ENCODE data around the gene CCSER2. TPM values are rescaled to one million over a fixed set of nuclear protein-coding genes. Genes with fewer than 3 reads are reported as not detected.

Gene CCSER2
- polyA plus RNA-seq, 3 donors: 7.4 to 23.3 (median 14.3) TPM

- no CpG with 5 or more reads among the region's 2 CpGs for WGBS (ENCODE audit: insufficient coverage)
- no peak overlapping the region for H3K27ac ChIP-seq (ENCODE audit: low read depth in 1 of 2, low read length in 2 of 2)
Observed at GRCh38 chr10:84405662-84406061, 77.3 kb downstream of the CCSER2 start.

DNA sequence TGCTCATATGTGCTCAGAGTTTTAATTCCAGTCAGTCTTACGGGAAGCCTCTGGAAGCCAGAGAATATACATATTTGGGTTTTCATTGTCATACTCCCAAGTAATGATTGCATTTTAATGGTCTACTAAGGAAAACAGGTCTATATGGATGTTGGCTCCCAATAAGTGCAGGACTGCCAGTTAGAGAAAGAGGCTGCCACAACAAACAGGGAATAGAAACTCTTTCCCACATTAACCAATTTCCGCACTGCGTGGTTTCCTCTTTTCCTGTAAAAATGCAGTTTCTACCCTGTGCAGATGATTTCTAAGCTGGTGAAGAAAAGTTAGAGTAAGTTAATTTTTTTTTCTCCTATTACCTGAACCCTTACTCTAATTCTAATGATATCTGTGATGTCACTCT lies 78.2 kb downstream of the CCSER2 start:
- peaks cover 0 to 12% (median 9%) of the 10 kb centered on the region in 7 donors for H3K9me3 Mint-ChIP-seq
- H3K27ac Mint-ChIP-seq: peak overlapping the region in 1 of 7 donors; percentile 11
- Histone ChIP-seq H3K4me2 (replicated peaks; ENCODE audit: extremely low read depth, low read length, poor library complexity, severe bottlenecking) (peak overlapping the region; percentile 23), H2AFZ (ENCODE audit: insufficient read depth, low read depth, low read length, poor library complexity, severe bottlenecking) (no peak overlapping the region), H3K27ac (ENCODE audit: low read depth in 1 of 2, low read length in 2 of 2) (peak overlapping the region in 1 of 2 donors; percentile 14), H3K4me3 (replicated peaks in 1 of 3; ENCODE audit: low read depth in 2 of 3, low read length in 3 of 3) (peak overlapping the region in 1 of 3 experiments; percentile 9), H3K36me3 (replicated peaks in 1 of 2; ENCODE audit: control insufficient read depth in 1 of 2, insufficient read depth in 2 of 2, low read length in 2 of 2) (no peaks in the 10 kb centered on the region), H3K9ac (ENCODE audit: insufficient read depth, low read length, poor library complexity, severe bottlenecking) (no peak overlapping the region), H3K79me2 (ENCODE audit: insufficient read depth, low read length) (no peaks in the 10 kb centered on the region), H3K27me3 (ENCODE audit: control insufficient read depth in 2 of 2, insufficient read depth in 2 of 2, low read length in 2 of 2) (no peaks in the 10 kb centered on the region), H4K20me1 (ENCODE audit: insufficient read depth, low read length) (peaks cover 5% of the 10 kb centered on the region), H3K9me3 (replicated peaks in 1 of 2; ENCODE audit: control insufficient read depth in 1 of 2, insufficient read depth in 1 of 2, low read length in 2 of 2) (no peaks in the 10 kb centered on the region), H3K4me1 (ENCODE audit: control insufficient read depth in 1 of 2, insufficient read depth in 2 of 2, low read length in 2 of 2) (peaks cover 33 to 35% of the 10 kb centered on the region in 2 donors)
- intact Hi-C loops (cut with micrococcal nuclease): no loop called here
- peak overlapping the region in 1 of 2 donors; percentile 61 for H3K4me3 Mint-ChIP-seq
- peaks cover 0 to 1% (median 0%) of the 10 kb centered on the region in 3 donors for H3K27me3 Mint-ChIP-seq (ENCODE audit: low read depth in 3 of 3)
- no peak for TF ChIP-seq CTCF (IDR thresholded peaks at IDR 0.05)
- no CpG with 5 or more reads among the region's 3 CpGs for WGBS (ENCODE audit: insufficient coverage)
- peak in 2 of 3 donors; percentile 8 to 18 for DNase-seq
- H3K4me1 Mint-ChIP-seq: peaks cover 43% of the 10 kb centered on the region
- H3K36me3 Mint-ChIP-seq: peaks cover 0 to 5% of the 10 kb centered on the region in 2 donors

More at GRCh38 chr10:84405662-84406061, 77.3 kb downstream of the CCSER2 start:
- no peak for DNase-seq
- Mint-ChIP-seq H3K9me3 (peaks cover 0 to 5% (median 3%) of the 10 kb centered on the region in 7 donors), H3K27me3 (ENCODE audit: low read depth in 3 of 3) (peaks cover 0 to 1% (median 0%) of the 10 kb centered on the region in 3 donors), H3K36me3 (peaks cover under 1 to 3% of the 10 kb centered on the region in 2 donors), H3K4me1 (peaks cover 50% of the 10 kb centered on the region), H3K4me3 (no peak overlapping the region), H3K27ac (no peak overlapping the region)
- intact Hi-C loops (cut with micrococcal nuclease): no loop called here
- Histone ChIP-seq H3K36me3 (replicated peaks in 1 of 2; ENCODE audit: control insufficient read depth in 1 of 2, insufficient read depth in 2 of 2, low read length in 2 of 2) (no peaks in the 10 kb centered on the region), H3K4me3 (replicated peaks in 1 of 3; ENCODE audit: low read depth in 2 of 3, low read length in 3 of 3) (no peak overlapping the region), H3K4me1 (ENCODE audit: control insufficient read depth in 1 of 2, insufficient read depth in 2 of 2, low read length in 2 of 2) (peaks cover 36 to 38% of the 10 kb centered on the region in 2 donors), H3K4me2 (replicated peaks; ENCODE audit: extremely low read depth, low read length, poor library complexity, severe bottlenecking) (no peak overlapping the region), H3K27me3 (ENCODE audit: control insufficient read depth in 2 of 2, insufficient read depth in 2 of 2, low read length in 2 of 2) (no peaks in the 10 kb centered on the region), H3K9ac (ENCODE audit: insufficient read depth, low read length, poor library complexity, severe bottlenecking) (no peak overlapping the region), H3K9me3 (replicated peaks in 1 of 2; ENCODE audit: control insufficient read depth in 1 of 2, insufficient read depth in 1 of 2, low read length in 2 of 2) (no peaks in the 10 kb centered on the region), H2AFZ (ENCODE audit: insufficient read depth, low read depth, low read length, poor library complexity, severe bottlenecking) (no peak overlapping the region), H4K20me1 (ENCODE audit: insufficient read depth, low read length) (peaks cover 5% of the 10 kb centered on the region), H3K79me2 (ENCODE audit: insufficient read depth, low read length) (no peaks in the 10 kb centered on the region)
- no peak for TF ChIP-seq CTCF (IDR thresholded peaks at IDR 0.05)

All from CD14-positive monocyte (primary cell).